HFFc6 (cell line): Measurements from ENCODE around the gene MCF2L. TPM values are rescaled to one million over a fixed set of nuclear protein-coding genes. Genes with fewer than 3 reads are reported as not detected.

ENCODE experiments used
- DNase-seq: peaks from one replicate; pipeline ENCODE4 v3.0.0-alpha.2; 2018
- H3K27ac Mint-ChIP-seq: 2 replicates; pipeline ENCODE4 v1.8.0; 2020; ENCODE audit warnings: mild to moderate bottlenecking, mixed read lengths
- H3K27me3 Mint-ChIP-seq: 2 replicates; pipeline ENCODE4 v1.8.0; 2021; ENCODE audit warnings: mild to moderate bottlenecking, moderate library complexity, mixed read lengths; ENCODE audit not compliant: insufficient read depth
- H3K36me3 Mint-ChIP-seq: 2 replicates; pipeline ENCODE4 v1.8.0; 2021; ENCODE audit warnings: low read depth, mixed read lengths
- H3K4me1 Mint-ChIP-seq: 2 replicates; pipeline ENCODE4 v1.8.0; 2020; ENCODE audit warnings: low read depth, mixed read lengths
- H3K4me3 Mint-ChIP-seq: 2 replicates; pipeline ENCODE4 v1.8.0; 2020; ENCODE audit warnings: mild to moderate bottlenecking, moderate library complexity, mixed read lengths
- H3K9me3 Mint-ChIP-seq: 2 replicates; pipeline ENCODE4 v1.8.0; 2020; ENCODE audit warnings: mild to moderate bottlenecking, mixed read lengths
- CTCF ChIP-seq: fragments of 200-600 bp; sonication (generic); IDR thresholded peaks from 2 replicates; pipeline ENCODE4 v1.5.0; 2021; ENCODE audit warnings: antibody characterized with exemption, mild to moderate bottlenecking
- total RNA-seq, 6 experiments: library from RNA; stranded (reverse); fragmentation: NEBNext Ultra II Directional; extraction: Animal tissue kit (Norgen Biotek cat#: 25700); gene quantifications; 2 replicates in 1 of 6; 3 replicates in 5 of 6; pipeline ENCODE4 v1.2.3, GENCODE V29; 2021

Gene MCF2L
- total RNA-seq, 6 experiments from 2014 or later, result not detected

DNA sequence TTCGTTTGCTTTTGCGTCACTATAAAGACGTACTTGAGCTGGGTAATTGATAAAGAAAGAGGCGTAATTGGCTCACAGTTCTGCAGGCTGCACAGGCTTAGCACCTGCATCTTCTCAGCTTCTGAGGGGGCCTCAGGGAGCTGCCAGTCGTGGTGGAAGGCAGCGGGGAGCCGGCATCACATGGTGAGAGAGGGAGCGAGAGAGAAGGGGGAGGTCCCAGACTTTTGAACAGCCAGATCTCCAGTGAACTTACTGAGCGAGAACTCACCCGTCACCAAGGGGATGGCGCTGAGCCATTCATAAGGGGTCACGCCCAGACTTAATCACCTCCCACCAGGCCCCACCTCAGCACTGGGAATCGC lies 77.8 kb downstream of the MCF2L start:
- H3K27ac Mint-ChIP-seq, result no peak overlapping the region

GRCh38 chr13:113047587-113047986 lies 78.6 kb downstream of the MCF2L start:
- no peak for TF ChIP-seq CTCF
- H3K27me3 Mint-ChIP-seq, result peaks cover 53% of the 10 kb centered on the region
- no peak for DNase-seq
- peaks cover 6% of the 10 kb centered on the region; the same call in 1 of the 2 replicates for H3K4me1 Mint-ChIP-seq
- H3K9me3 Mint-ChIP-seq, result no peaks in the 10 kb centered on the region
- H3K27ac Mint-ChIP-seq, result no peak overlapping the region
- no peak overlapping the region for H3K4me3 Mint-ChIP-seq
- H3K36me3 Mint-ChIP-seq, result no peaks in the 10 kb centered on the region

More for the DNA sequence above, 77.8 kb downstream of the MCF2L start:
- TF ChIP-seq CTCF, result no peak
- no peaks in the 10 kb centered on the region for H3K36me3 Mint-ChIP-seq
- peaks cover 52% of the 10 kb centered on the region for H3K27me3 Mint-ChIP-seq
- no peak for DNase-seq
- no peak overlapping the region for H3K4me3 Mint-ChIP-seq
- H3K9me3 Mint-ChIP-seq, result no peaks in the 10 kb centered on the region
- H3K4me1 Mint-ChIP-seq, result peaks cover 6% of the 10 kb centered on the region; the same call in 1 of the 2 replicates

- H3K27me3 Mint-ChIP-seq, result peaks cover 57% of the 10 kb centered on the region
- TF ChIP-seq CTCF, result no peak
- no peak overlapping the region for H3K4me3 Mint-ChIP-seq
- H3K27ac Mint-ChIP-seq, result no peak overlapping the region
- H3K9me3 Mint-ChIP-seq, result no peaks in the 10 kb centered on the region
- no peaks in the 10 kb centered on the region for H3K36me3 Mint-ChIP-seq
- no peak for DNase-seq
- H3K4me1 Mint-ChIP-seq, result peaks cover 6% of the 10 kb centered on the region; the same call in 1 of the 2 replicates
Observed at GRCh38 chr13:113048766-113049165, 79.8 kb downstream of the MCF2L start.

DNA sequence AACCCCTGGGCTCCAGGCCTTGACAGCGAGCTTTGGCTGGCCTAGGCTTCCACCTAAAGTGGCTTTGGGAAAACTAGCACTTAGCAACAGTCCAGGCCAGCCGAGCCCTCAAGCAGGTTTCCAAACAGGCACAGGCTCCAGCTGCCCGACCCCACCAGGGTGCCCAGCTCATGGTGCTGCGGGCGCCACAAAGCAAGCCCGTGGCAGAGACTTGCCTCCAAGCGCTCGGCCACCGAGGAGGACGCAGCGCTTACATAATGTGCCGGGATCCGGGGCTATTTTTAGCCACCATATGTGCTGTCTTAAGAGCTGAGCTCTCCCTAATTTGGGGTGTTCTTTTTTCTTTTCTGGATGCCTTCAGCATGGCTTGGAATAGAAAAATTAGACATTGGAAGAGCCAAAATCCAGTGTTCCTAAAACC lies 80.5 kb downstream of the MCF2L start:
- Mint-ChIP-seq H3K27me3 (peaks cover 52% of the 10 kb centered on the region), H3K4me1 (peaks cover 6% of the 10 kb centered on the region; the same call in 1 of the 2 replicates), H3K9me3 (no peaks in the 10 kb centered on the region), H3K27ac (no peak overlapping the region), H3K4me3 (no peak overlapping the region), H3K36me3 (no peaks in the 10 kb centered on the region)
- DNase-seq, result no peak
- no peak for TF ChIP-seq CTCF

DNA sequence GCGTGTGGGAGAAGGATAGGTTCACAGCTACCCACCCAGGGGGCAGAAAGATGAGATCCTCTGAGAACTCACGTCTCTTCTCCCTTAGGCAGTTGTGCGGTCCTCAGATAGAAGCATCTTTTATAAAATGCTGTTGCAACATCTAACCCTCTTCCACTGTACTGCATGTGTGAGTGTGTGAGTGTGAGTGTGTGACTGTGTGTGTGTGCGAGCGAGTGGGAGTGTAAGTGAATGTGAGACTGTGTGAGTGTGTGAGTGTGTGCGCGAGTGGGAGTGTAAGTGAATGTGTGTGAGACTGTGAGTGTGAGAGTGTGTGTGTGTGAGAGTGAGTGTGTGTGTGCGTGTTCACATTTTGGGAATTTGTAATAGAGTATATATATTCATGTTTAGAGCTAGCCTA lies 81.0 kb downstream of the MCF2L start:
- no peak for DNase-seq
- peaks cover 48% of the 10 kb centered on the region for H3K27me3 Mint-ChIP-seq
- H3K9me3 Mint-ChIP-seq, result no peaks in the 10 kb centered on the region
- no peak overlapping the region for H3K4me3 Mint-ChIP-seq
- H3K36me3 Mint-ChIP-seq, result no peaks in the 10 kb centered on the region
- H3K27ac Mint-ChIP-seq, result no peak overlapping the region
- peaks cover 6% of the 10 kb centered on the region; the same call in 1 of the 2 replicates for H3K4me1 Mint-ChIP-seq
- TF ChIP-seq CTCF, result no peak
